HG03045 (cell line): ENCODE measurements around the gene ETV7.

Experiments
- ATAC-seq: cut with Tn5 transposase; IDR thresholded peaks from one replicate; pipeline ENCODE4 v1.9.1; 2021; ENCODE audit warnings: mild to moderate bottlenecking, moderate library complexity; ENCODE audit not compliant: unreplicated experiment

Gene ETV7

DNA sequence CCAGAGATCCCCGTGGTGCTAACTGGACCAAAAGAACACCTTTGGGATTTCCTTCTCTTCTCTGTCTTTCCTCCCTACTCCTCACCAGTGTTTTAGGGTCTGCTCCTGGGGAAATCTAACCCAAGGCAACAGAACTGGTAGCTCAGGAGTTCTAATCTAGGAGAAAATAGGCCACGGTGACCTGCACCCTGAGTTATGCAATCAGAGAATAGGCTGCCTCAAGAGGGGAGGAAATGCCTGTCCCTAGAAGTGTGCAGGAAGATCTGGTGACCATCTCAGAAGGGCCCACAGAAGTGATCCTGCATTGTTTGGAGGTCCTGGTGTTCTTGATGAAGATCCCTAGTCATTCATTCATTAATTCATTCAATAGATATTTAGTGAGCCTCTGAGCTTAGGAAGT lies 3.4 kb downstream of the ETV7 start:
- no peak for ATAC-seq

GRCh38 chr6:36383606-36384005 lies 3.9 kb downstream of the ETV7 start:
- no peak for ATAC-seq

DNA sequence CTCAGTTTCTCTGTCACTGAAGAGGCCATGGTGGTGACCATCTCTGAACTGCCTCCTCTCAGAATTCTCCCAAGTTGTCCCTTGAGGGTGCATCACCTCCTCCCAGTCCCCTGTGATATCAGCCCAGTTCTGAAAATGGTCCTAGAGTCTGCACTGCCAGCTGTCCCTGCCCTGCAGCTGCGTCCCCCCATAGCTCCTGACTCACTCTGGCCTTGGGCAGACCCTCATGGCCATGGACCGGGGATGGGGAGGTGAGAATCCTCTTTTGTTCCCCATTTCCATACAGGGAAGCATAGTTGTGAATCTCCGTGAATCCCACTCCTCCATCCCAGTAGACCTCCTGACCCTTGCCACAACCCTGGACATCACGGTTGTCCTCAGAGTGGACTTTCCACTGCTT lies 4.5 kb downstream of the ETV7 start:
- no peak for ATAC-seq

DNA sequence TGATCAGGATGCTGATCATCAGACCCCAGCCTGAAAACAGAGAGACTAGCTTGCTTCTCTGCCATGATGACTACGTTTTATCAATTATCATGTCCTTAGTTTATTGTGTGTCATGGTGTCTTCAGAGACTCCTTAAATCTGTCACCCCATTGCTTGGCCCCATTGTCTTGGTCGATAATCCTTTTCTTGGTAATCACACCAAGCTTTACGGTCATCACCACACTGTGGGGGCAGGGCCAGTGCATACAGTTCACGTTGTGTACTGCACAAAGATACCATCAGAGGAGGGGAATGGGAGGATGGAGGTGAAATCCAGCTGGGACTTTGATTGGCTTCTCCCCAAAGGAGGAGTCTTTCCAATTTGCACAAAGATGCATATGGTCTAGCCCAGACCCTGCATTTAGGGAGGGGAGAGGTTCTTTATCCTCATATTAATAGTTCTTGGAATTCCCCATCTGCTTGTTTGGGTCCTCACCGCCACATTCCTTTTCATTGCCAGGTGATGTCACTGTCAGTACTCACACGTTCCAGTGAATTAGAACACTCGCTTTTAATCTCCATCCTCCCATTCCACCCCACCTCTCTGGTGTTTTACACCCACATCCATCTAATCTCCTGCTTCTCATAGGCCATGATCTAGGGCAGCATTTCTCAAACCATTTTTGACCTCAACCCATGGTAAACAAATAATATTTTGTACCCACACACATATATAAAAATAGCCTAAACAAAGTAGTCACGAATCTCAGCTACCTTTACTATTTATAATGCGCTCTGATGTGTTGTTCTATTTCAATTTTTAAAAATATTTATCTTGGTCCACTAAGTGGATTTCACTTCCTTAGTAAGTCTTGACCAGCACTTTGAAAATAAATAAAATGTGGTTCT lies 5.7 kb downstream of the ETV7 start:
- ATAC-seq = no peak

DNA sequence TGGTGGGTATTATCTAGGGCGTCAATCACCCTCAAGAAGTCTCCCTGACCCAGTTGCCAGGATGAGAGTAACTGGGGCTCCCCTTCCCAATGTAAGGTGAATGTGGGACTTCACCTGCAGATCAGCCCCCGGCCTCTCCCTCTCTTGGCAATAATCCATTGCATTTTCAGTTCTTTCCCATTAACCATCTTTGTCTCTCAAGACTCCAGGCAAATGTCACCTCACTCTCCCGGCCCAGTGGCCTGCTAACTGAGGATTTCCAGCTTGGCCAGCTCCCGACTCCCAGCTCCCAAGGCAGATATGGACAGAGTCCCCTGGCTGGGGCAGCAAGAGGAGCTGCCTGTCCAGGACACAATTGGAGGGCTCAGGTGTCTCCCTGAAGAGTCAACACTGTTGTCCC lies 7.3 kb downstream of the ETV7 start:
- ATAC-seq = no peak

DNA sequence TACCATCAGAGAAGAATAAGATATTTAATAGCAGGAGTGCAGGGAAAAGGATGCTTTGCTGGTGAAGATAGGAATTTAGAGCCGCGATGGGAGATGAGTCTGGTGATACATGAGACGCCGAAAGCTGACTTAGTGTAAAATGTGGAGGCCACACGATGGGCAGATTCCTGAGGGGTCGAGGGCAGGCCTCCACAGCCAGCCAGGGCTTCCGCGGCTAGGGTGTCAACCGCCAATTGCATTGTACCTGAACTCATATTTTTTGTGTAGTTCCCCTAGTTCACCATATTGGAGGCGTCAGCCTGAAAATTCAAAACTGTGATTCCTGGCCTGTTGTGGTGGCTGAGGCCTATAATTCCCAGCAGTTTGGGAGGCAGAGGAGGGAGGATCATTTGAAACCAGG lies 8.5 kb downstream of the ETV7 start:
- no peak for ATAC-seq

- no peak for ATAC-seq
These were observed 9.1 kb downstream of the ETV7 start for GRCh38 chr6:36378243-36378920.

- no peak for ATAC-seq
These were observed 9.9 kb downstream of the ETV7 start for GRCh38 chr6:36377594-36377993.

GRCh38 chr6:36376742-36377141 lies 10.7 kb downstream of the ETV7 start:
- no peak for ATAC-seq

DNA sequence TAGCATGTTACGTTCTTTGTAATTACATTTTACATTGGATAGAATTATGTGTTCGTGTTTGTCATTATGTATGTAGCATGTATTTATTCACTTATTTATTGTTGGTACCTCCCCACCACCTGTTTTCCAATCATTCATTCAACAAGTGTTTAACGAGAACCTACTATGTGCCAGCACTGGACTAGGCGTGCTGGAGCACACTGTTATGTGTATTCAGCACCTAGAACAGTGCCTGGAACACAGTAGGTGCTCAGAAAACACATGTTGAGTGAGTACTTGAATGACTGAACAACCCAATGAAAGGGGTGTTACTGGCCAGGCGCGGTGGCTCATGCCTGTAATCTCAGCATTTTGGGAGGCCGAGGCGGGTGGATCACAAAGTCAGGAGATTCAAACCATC lies 11.3 kb downstream of the ETV7 start:
- no peak for ATAC-seq

GRCh38 chr6:36375644-36376155 lies 11.8 kb downstream of the ETV7 start:
- ATAC-seq = no peak

- ATAC-seq = no peak
These were observed 12.5 kb downstream of the ETV7 start for GRCh38 chr6:36374972-36375371.

DNA sequence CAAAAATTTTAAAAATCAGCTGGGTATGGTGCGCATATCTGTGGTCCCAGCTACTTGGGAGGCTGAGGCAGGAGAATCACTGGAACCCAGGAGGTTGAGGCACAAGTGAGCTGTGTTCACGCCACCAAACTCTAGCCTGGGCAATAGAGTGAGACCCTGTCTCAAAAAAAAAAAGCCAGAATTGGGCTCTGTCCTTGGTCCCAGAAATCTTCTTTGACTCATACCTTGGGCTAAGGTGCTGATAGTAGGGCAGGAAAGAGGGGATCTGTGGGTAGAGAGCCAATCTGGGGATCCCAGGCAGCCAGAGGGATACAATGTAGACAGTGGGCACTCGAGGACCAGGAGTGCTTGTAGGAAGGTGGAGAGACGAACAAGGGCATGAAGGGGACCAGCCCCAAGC lies 13.3 kb downstream of the ETV7 start:
- no peak for ATAC-seq

GRCh38 chr6:36373368-36374019 lies 14.0 kb downstream of the ETV7 start:
- ATAC-seq = no peak

- ATAC-seq = no peak
These were observed 15.4 kb downstream of the ETV7 start for GRCh38 chr6:36372088-36372487.

- no peak for ATAC-seq
These were observed 16.3 kb downstream of the ETV7 start for GRCh38 chr6:36371211-36371610.

DNA sequence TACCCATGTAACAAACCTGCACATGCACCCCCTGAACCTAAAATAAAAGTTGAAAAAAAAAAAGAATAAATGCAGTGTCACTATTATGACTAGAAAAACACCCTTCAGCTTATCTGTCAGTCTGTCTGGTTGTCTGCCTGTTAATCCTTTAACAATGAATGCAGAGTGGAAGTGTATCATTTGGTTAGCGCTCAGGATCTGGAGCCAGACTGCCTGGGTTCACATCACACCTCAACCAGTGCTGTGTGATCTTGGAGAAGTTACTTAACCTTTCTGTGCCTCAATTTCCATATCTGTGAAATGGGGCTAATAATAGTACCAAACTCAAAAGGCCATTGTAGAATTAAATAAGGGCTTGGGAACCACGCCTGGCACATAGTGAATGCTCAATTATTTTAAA lies 16.8 kb downstream of the ETV7 start:
- no peak for ATAC-seq

GRCh38 chr6:36368921-36369865 lies 18.3 kb downstream of the ETV7 start:
- no peak for ATAC-seq

- ATAC-seq = no peak
These were observed 19.0 kb downstream of the ETV7 start for GRCh38 chr6:36368421-36368820.

DNA sequence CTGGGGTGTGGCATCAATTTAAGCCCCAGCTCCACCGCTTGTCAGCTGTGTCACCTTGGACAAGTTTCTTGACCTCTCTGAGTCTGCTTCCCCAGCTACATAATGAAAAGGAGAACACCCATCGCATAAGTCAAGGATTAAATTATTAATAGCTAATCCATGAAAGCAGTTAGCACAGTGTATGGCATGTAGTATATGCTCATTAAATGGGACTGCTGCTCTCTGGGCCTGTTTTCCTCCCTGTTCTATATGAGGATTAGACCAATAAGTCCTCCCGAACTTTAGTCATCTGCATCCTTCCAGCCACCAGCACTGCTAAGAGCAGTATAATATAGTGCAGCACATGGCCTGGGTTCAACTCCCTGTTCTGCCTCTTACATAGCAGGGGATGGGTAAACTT lies 19.7 kb downstream of the ETV7 start:
- ATAC-seq = no peak
